Measurements from ENCODE around the gene ERI3. TPM values are rescaled to one million over a fixed set of nuclear protein-coding genes. Genes with fewer than 3 reads are reported as not detected.

Gene ERI3
- total and polyA plus RNA-seq, 9 of the 15 experiments (the other 6 are each of a cell fraction or from before 2014, with no cell fraction given) = 47.8 to 93.4 (median 67.2) TPM

- H3K9ac ChIP-seq (ENCODE audit: insufficient read depth in 1 of 2, low read depth in 2 of 2, low read length in 2 of 2) = no peak overlapping the region
- BruUV-seq (replicated peaks) = no TSS peak
- H3K79me2 ChIP-seq (ENCODE audit: control insufficient read depth, insufficient read depth, low read length) = no peaks in the 10 kb centered on the region
- H3K4me3 ChIP-seq = no peak overlapping the region
- CTCF ChIA-PET (ENCODE audit: low intra/inter-chr PET ratio) = no interaction called here
- peaks cover 23 to 35% of the 10 kb centered on the region in 2 experiments; a peak in 4 of 5 replicates for H3K4me1 ChIP-seq (replicated peaks in 1 of 2; ENCODE audit: control insufficient read depth in 2 of 2, insufficient read depth in 2 of 2, low read length in 2 of 2)
- intact Hi-C loops (cut with micrococcal nuclease) (no loop called here), in situ Hi-C loops (cut with MboI) (no loop called here)
- H2AFZ ChIP-seq (ENCODE audit: low read depth, low read length) = no peak overlapping the region
- ATAC-seq (no peak), FAIRE-seq (no peak), DNase-seq (ENCODE audit: extremely low read depth in 1 of 4, low spot score in 3 of 4) (no peak)
- H3K9me1 ChIP-seq (ENCODE audit: control insufficient read depth, insufficient read depth, low read length) = peaks cover 7% of the 10 kb centered on the region
- H3K9me3 ChIP-seq (replicated peaks; ENCODE audit: control insufficient read depth, insufficient read depth, low read depth, low read length) = no peaks in the 10 kb centered on the region
- no peaks in the 10 kb centered on the region for H3K27me3 ChIP-seq (ENCODE audit: control insufficient read depth in 2 of 2, insufficient read depth in 2 of 2, low read length in 2 of 2)
- 88% methylated on average over 8 of the region's 8 CpGs for WGBS (ENCODE audit: insufficient coverage, low coverage, missing lambda C conversion rate)
- H3K36me3 ChIP-seq (ENCODE audit: control insufficient read depth, insufficient read depth, low read length) = peaks cover 16% of the 10 kb centered on the region
- POLR2A ChIA-PET = interaction anchor here (0.6 to 2.7 kb wide), 4 partner anchors 11 to 404 kb away, joined by 3 to 14 read pairs (median 3); no protein-coding TSS in a partner anchor
- peaks cover 7% of the 10 kb centered on the region for H4K20me1 ChIP-seq (replicated peaks; ENCODE audit: control insufficient read depth, insufficient read depth, low read length)
- H3K4me2 ChIP-seq (ENCODE audit: insufficient read depth, low read length) = no peak overlapping the region
- H3K27ac ChIP-seq (ENCODE audit: extremely low read depth, low read depth, low read length) = no peak overlapping the region
- TF ChIP-seq TAL1 (IDR thresholded peaks at IDR 0.05) (no peak), RBM15 (IDR thresholded peaks at IDR 0.05; ENCODE audit: insufficient read depth, low read length) (no peak), CBX8 (IDR thresholded peaks at IDR 0.05; ENCODE audit: borderline replicate concordance, extremely low read depth, low read depth, low read length, poor library complexity, severe bottlenecking) (no peak), SIN3B (IDR thresholded peaks at IDR 0.05; ENCODE audit: low read depth) (no peak), SRSF9 (IDR thresholded peaks at IDR 0.05; ENCODE audit: borderline replicate concordance, low read depth, low read length) (no peak), TCF7 (IDR thresholded peaks at IDR 0.05; ENCODE audit: borderline replicate concordance) (no peak), ZNF75A (CRISPR knock-in tag; IDR thresholded peaks at IDR 0.05) (no peak), CHD1 (IDR thresholded peaks at IDR 0.05; ENCODE audit: low read length) (no peak), PTTG1 (tag; IDR thresholded peaks at IDR 0.05; ENCODE audit: low read depth) (no peak), ZC3H8 (IDR thresholded peaks at IDR 0.05) (no peak), MCM2 (IDR thresholded peaks at IDR 0.05; ENCODE audit: low read depth) (no peak), L3MBTL2 (IDR thresholded peaks at IDR 0.05) (no peak), ZSCAN29 (IDR thresholded peaks at IDR 0.05) (no peak), MCM5 (IDR thresholded peaks at IDR 0.05; ENCODE audit: low read depth) (no peak)
- TF ChIP-seq, protein P1, sequence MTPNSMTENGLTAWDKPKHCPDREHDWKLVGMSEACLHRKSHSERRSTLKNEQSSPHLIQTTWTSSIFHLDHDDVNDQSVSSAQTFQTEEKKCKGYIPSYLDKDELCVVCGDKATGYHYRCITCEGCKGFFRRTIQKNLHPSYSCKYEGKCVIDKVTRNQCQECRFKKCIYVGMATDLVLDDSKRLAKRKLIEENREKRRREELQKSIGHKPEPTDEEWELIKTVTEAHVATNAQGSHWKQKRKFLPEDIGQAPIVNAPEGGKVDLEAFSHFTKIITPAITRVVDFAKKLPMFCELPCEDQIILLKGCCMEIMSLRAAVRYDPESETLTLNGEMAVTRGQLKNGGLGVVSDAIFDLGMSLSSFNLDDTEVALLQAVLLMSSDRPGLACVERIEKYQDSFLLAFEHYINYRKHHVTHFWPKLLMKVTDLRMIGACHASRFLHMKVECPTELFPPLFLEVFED (CRISPR knock-in tag; conservative IDR thresholded peaks at IDR 0.05) = no peak
Measured at GRCh38 chr1:44236490-44237272, 118.4 kb downstream of the ERI3 start.
